SK-N-SH treated with all-trans-retinoic acid at 6 μM for 48 hours (cell line): ENCODE data around the gene MARF1.
"Not testable (repeated sequence)": the region's sequence is repeated elsewhere in the genome, so short reads cannot be mapped to it uniquely, and the experiment has no call there.

Experiments used
- ATAC-seq: fragments of 200-7000 bp; cut with Tn5 transposase; 3 replicates; pipeline ENCODE4 v1.9.1; 2020; ENCODE audit warnings: mild to moderate bottlenecking, moderate library complexity
- ARNTL ChIP-seq: fragments of 450-650 bp; formaldehyde crosslinking; IDR thresholded peaks from 2 replicates; pipeline ENCODE4 v1.5.0; 2020; ENCODE audit warnings: low read depth, mild to moderate bottlenecking, moderate library complexity, borderline replicate concordance
- BACH2 ChIP-seq: fragments of 250-450 bp; sonication (Bioruptor Pico); IDR thresholded peaks from 2 replicates; pipeline ENCODE4 v1.9.0; 2021; ENCODE audit warnings: mild to moderate bottlenecking, borderline replicate concordance
- CSDC2 ChIP-seq: fragments of 250-450 bp; sonication (Bioruptor Pico); IDR thresholded peaks from 2 replicates; pipeline ENCODE4 v1.5.0; 2020; ENCODE audit warnings: mild to moderate bottlenecking, moderate library complexity
- CSRNP3 ChIP-seq: fragments of 250-450 bp; sonication (Bioruptor Pico); IDR thresholded peaks from 2 replicates; pipeline ENCODE4 v1.5.1; 2021; ENCODE audit warnings: mild to moderate bottlenecking, moderate library complexity
- ESRRG ChIP-seq: fragments of 250-450 bp; sonication (Bioruptor Pico); IDR thresholded peaks from 2 replicates; pipeline ENCODE4 v1.6.1; 2021; ENCODE audit warnings: mild to moderate bottlenecking
- GLIS3 ChIP-seq: fragments of 250-450 bp; sonication (Bioruptor Pico); IDR thresholded peaks from 2 replicates; pipeline ENCODE4 v1.5.0; 2020; ENCODE audit warnings: mild to moderate bottlenecking, moderate library complexity
- ISL1 ChIP-seq: fragments of 250-450 bp; sonication (Bioruptor Pico); IDR thresholded peaks from 2 replicates; pipeline ENCODE4 v2.1.2; 2022; ENCODE audit warnings: mild to moderate bottlenecking, moderate library complexity
- OSR1 ChIP-seq: fragments of 250-450 bp; sonication (Bioruptor Pico); IDR thresholded peaks from 2 replicates; pipeline ENCODE4 v1.8.0; 2022; ENCODE audit warnings: moderate library complexity, mild to moderate bottlenecking, inconsistent platforms
- PATZ1 ChIP-seq: fragments of 250-450 bp; sonication (Bioruptor Pico); IDR thresholded peaks from 2 replicates; pipeline ENCODE4 v1.8.0; 2020; ENCODE audit warnings: mild to moderate bottlenecking, moderate library complexity, borderline replicate concordance
- PPARA ChIP-seq: fragments of 250-450 bp; sonication (Bioruptor Pico); IDR thresholded peaks from 2 replicates; pipeline ENCODE4 v1.5.0; 2020; ENCODE audit warnings: mild to moderate bottlenecking, borderline replicate concordance
- RARB ChIP-seq: fragments of 250-450 bp; sonication (Bioruptor Pico); IDR thresholded peaks from 2 replicates; pipeline ENCODE4 v1.8.0; 2021; ENCODE audit warnings: mild to moderate bottlenecking, moderate library complexity
- SNAI2 ChIP-seq: fragments of 250-450 bp; sonication (Bioruptor Pico); IDR thresholded peaks from 2 replicates; pipeline ENCODE4 v1.5.0; 2020; ENCODE audit warnings: mild to moderate bottlenecking, moderate library complexity
- TCF4 ChIP-seq: fragments of 250-450 bp; sonication (Bioruptor Pico); IDR thresholded peaks from 2 replicates; pipeline ENCODE4 v1.8.0; 2021; ENCODE audit warnings: mild to moderate bottlenecking, moderate library complexity, borderline replicate concordance
- TOX ChIP-seq: fragments of 250-450 bp; sonication (Bioruptor Pico); IDR thresholded peaks from 2 replicates; pipeline ENCODE4 v1.8.0; 2021; ENCODE audit warnings: mild to moderate bottlenecking, moderate library complexity, borderline replicate concordance
- TSHZ2 ChIP-seq: fragments of 250-450 bp; sonication (Bioruptor Pico); IDR thresholded peaks from 2 replicates; pipeline ENCODE4 v1.5.0; 2020; ENCODE audit warnings: mild to moderate bottlenecking, moderate library complexity
- ZFP3 ChIP-seq: fragments of 250-450 bp; sonication (Bioruptor Pico); IDR thresholded peaks from 2 replicates; pipeline ENCODE4 v1.5.0; 2020; ENCODE audit warnings: mild to moderate bottlenecking, moderate library complexity
- ZFP30 ChIP-seq: fragments of 450-650 bp; formaldehyde crosslinking; IDR thresholded peaks from 2 replicates; pipeline ENCODE4 v1.5.0; 2022; ENCODE audit warnings: mild to moderate bottlenecking, moderate library complexity
- ZNF8 ChIP-seq: fragments of 450-650 bp; formaldehyde crosslinking; IDR thresholded peaks from 2 replicates; pipeline ENCODE4 v1.5.0; 2020; ENCODE audit warnings: mild to moderate bottlenecking, moderate library complexity

Gene MARF1

GRCh38 chr16:15650698-15651171 is 7.8 kb upstream of the MARF1 start:
- ATAC-seq: peak; percentile 56
- TF ChIP-seq ARNTL (CRISPR knock-in tag): no peak
- TF ChIP-seq TOX (CRISPR knock-in tag): no peak
- no peak for TF ChIP-seq PATZ1 (CRISPR knock-in tag)
- TF ChIP-seq ZFP30 (CRISPR knock-in tag): no peak
- TF ChIP-seq CSDC2 (CRISPR knock-in tag): no peak
- no peak for TF ChIP-seq ZFP3 (CRISPR knock-in tag)
- TF ChIP-seq TCF4: no peak
- TF ChIP-seq PPARA (CRISPR knock-in tag): no peak
- TF ChIP-seq ISL1 (CRISPR knock-in tag): no peak
- no peak for TF ChIP-seq ESRRG (CRISPR knock-in tag)

GRCh38 chr16:15650019-15650697 is 7.2 kb upstream of the MARF1 start, which contains the start of gene NDE1:
NDE1 (plus strand) TSS chr16:15650245; CDS start chr16:15664779, 14,534 bp downstream.
- peak; percentile 98 for ATAC-seq
- no peak for TF ChIP-seq SNAI2 (CRISPR knock-in tag)
- TF ChIP-seq TCF4: no peak
- no peak for TF ChIP-seq ZNF8 (CRISPR knock-in tag)
- no peak for TF ChIP-seq GLIS3
- no peak for TF ChIP-seq CSDC2 (CRISPR knock-in tag)
- no peak for TF ChIP-seq ESRRG (CRISPR knock-in tag)
- no peak for TF ChIP-seq CSRNP3 (CRISPR knock-in tag)
- TF ChIP-seq ZFP3 (CRISPR knock-in tag): no peak
- no peak for TF ChIP-seq RARB (CRISPR knock-in tag)

GRCh38 chr16:15649727-15650018 is 6.7 kb upstream of the MARF1 start:
- TF ChIP-seq PATZ1 (CRISPR knock-in tag) (no peak), BACH2 (CRISPR knock-in tag) (no peak), OSR1 (CRISPR knock-in tag) (no peak), CSDC2 (CRISPR knock-in tag) (no peak), ISL1 (CRISPR knock-in tag) (no peak), TOX (CRISPR knock-in tag) (no peak), ESRRG (CRISPR knock-in tag) (no peak), GLIS3 (no peak), ARNTL (CRISPR knock-in tag) (no peak), ZFP30 (CRISPR knock-in tag) (no peak), TSHZ2 (no peak), RARB (CRISPR knock-in tag) (no peak)
- no peak; the same call in 1 of the 3 replicates for ATAC-seq

- not testable (repeated sequence) for ATAC-seq
Observed at GRCh38 chr16:15649311-15649710, 6.4 kb upstream of the MARF1 start.
